Stimulated activated CD4-positive, alpha-beta T cell treated with anti-CD3 and anti-CD28 coated beads, Interleukin-1b, Interleukin-23, amount 100 ng/mL, for 1 hour (primary cell): ENCODE measurements around the gene TYW5.
A peak's percentile ranks its signal among the peaks of the same experiment; 100 is the strongest.

ENCODE experiments used
- DNase-seq, 2 donors: peaks; one replicate each; pipeline ENCODE4 v3.0.0-alpha.2; 2020; ENCODE audit warnings: low read depth in 2 of 2

The TYW5 gene

GRCh38 chr2:199955339-199956061 is at the start of gene TYW5, which contains the start of gene MAIP1:
Gene TYW5 (minus strand): TSS chr2:199955491. CDS start chr2:199955470, 21 bp downstream.
Gene MAIP1 (plus strand): TSS chr2:199955582. CDS start chr2:199955799, 217 bp downstream.
- DNase-seq: peak; percentile 34 to 57

- DNase-seq: no peak
Observed at GRCh38 chr2:200003444-200003843, 48.2 kb upstream of the TYW5 start.

DNA sequence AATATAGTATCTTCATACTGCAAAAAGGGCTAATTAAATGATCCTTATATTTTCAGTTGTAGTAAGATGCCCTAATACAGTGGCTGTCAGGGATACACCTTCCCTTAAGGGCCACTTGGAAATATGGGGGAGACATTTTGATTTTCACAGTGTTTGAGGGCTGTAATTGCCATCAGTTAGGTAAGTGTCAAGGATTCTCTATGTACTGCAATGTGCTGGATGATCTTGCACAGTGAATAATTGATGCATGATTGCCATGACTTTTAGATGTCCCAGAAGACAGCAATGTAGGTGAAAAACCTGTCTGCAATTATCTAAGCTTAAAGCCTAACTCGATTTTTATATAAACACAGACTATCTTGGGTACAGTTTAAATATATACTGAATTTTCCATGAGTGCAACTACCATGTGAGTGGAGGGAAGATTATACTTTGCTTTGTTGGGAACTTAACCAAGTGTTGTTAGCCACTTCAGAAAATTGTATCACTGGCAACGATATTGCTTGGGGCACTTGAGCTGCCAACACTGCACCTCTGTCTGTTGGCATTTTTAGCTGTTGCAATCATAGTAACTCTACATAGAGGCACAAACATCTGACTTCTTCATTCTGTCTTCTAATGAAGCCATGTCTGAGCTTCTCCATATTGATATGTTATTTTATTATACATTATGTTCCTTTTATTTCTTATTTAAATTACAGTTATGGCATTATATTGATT is 45.3 kb upstream of the TYW5 start:
- DNase-seq: no peak

DNA sequence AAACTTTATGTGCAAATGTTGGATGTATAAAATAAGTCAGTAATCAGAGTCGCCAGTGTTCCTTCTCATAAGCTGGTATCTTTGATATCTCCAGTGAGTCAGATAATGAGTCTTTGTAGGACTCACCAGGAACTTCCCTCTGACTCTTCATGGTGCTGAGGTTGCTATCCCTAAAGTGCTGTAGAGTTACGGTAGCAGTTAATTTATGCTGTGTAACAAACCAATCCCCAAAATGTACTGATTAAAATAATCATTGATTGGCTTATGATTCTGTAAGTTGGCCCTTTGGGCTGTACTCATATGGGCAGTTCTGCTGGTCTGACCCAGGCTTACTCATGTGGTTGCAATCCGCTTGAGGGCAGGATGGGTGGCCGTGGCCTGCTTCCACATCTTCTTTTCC is 43.9 kb upstream of the TYW5 start:
- DNase-seq: no peak

GRCh38 chr2:199997296-199997695 is 42.0 kb upstream of the TYW5 start:
- DNase-seq: no peak

DNA sequence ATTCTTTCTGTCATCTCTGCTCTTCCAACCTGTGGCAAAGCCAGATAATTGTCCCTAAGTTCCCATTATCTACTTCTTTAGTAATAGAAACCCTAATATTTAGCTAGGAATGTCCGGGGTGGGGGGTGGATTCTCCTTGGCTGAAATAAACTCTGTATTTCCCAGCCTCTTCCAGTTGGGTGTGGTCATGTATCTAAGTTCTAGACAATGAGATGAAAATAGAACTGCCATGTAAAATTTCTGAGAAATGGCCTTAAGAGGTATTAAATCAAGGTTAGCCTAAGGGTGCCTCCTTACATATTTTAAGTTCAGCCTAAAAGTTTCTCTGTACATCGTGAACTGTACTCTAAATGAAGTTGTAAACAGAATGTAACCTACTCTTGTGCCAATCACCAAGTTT is 39.6 kb upstream of the TYW5 start:
- no peak for DNase-seq

- DNase-seq: no peak
Observed at GRCh38 chr2:199994371-199994770, 39.1 kb upstream of the TYW5 start.

GRCh38 chr2:199992296-199992695 is 37.0 kb upstream of the TYW5 start:
- DNase-seq: no peak

GRCh38 chr2:199991691-199992090 is 36.4 kb upstream of the TYW5 start:
- DNase-seq: no peak

GRCh38 chr2:199989822-199990221 is 34.5 kb upstream of the TYW5 start:
- no peak for DNase-seq

- DNase-seq: no peak
Observed at GRCh38 chr2:199988151-199988550, 32.9 kb upstream of the TYW5 start.

GRCh38 chr2:199987586-199987985 is 32.3 kb upstream of the TYW5 start:
- no peak for DNase-seq

- peak in 1 of 2 donors; percentile 16 for DNase-seq
Observed at GRCh38 chr2:199985625-199986207, 30.4 kb upstream of the TYW5 start.

GRCh38 chr2:199984755-199985154 is 29.5 kb upstream of the TYW5 start:
- no peak for DNase-seq

DNA sequence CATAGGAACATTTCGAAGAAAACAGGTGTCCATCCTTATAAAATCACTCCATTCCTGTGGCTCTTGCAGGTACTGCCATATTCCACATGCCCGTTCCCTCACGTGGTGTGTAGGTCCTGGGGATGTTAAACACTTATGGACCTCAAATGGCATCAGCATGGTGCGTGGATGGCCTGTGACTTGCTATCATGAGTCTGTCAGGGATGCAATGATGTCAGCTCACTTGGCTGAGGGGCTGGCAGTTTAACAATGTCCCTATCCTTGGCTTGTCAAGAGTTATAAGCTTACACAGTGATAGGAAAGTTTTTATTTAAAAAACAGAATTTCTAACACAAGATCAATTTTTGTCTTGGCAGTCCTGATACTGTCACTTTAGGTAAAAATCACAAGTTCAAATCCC is 28.9 kb upstream of the TYW5 start:
- no peak for DNase-seq

DNA sequence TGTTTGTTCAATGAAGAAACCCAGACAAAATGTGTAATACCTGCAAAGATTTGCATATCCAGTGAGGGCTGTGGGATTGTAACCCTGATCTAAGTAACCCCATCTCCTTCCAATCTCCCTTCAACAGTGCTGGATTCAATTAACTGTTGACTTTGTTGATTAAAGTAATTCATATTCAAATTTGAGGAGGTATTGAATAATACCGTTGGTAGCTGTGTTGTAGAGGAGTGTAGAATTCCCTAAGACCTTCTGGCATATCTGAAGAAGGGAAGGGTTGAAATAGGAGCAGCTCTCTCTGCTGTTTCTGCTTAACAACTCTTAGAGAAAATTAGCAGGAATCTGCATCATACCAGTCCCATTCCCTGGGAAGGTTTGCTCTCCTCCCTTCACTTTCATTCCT is 28.2 kb upstream of the TYW5 start:
- DNase-seq: no peak

- DNase-seq: no peak
Observed at GRCh38 chr2:199982126-199982843, 27.0 kb upstream of the TYW5 start.

- peak; percentile 53 to 84 for DNase-seq
Observed at GRCh38 chr2:199979832-199980628, 24.7 kb upstream of the TYW5 start.

DNA sequence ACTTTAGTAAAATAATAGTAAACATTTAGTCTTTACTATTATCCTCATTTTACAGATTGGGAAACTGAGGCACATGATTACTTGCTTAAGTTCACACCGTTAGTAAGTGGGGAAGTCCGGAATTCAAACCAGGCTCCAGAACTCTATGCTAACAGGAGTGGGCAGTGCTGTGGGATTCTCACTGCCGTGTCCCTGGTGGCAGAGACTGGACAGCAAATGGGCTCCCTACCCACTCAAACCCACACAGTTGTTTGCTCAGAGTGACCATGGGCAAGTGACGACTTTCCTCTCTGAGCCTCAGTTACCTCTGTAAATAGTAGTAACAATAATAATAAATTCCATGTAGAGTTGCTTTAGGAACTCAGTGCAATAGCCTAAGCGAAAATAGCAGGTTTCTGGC is 24.1 kb upstream of the TYW5 start:
- DNase-seq: no peak

DNA sequence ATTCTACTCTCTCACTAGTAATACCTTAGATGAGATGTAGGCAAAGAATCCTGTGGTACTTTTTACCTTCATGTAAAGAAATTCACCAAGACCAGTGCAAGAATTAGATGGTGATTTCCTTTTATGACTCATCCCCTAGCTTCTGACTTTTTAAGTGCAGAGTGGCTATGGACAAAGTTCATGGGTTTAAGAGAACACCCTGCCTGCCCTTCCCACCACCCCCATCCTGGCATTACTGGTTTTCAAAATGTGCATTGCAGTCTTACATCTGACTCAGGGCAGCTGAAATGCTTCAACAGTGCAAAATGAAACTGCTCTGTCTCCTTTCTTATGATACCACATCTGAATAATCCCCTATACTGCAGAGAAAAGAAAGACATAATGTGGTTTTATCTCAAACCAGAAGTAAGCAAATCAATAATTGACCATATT is 22.7 kb upstream of the TYW5 start:
- DNase-seq: no peak

- no peak for DNase-seq
Observed at GRCh38 chr2:199975273-199975895, 20.1 kb upstream of the TYW5 start.
